ENCODE data around the gene CAPN5.
"Not testable (repeated sequence)": the region's sequence is repeated elsewhere in the genome, so short reads cannot be mapped to it uniquely, and the experiment has no call there.

The CAPN5 gene

GRCh38 chr11:77066229-77067042 lies at the start of gene CAPN5:
CAPN5 (plus strand) TSS chr11:77066971; CDS start chr11:77084887, 17,916 bp downstream.
- no peak for FAIRE-seq

- not testable (repeated sequence) for FAIRE-seq
Observed at GRCh38 chr11:77018396-77018924, 48.3 kb upstream of the CAPN5 start.

GRCh38 chr11:77019976-77020595 lies 46.7 kb upstream of the CAPN5 start:
- no peak for FAIRE-seq

- no peak for FAIRE-seq
Observed at GRCh38 chr11:77020734-77021133, 46.0 kb upstream of the CAPN5 start.

- no peak for FAIRE-seq
Observed at GRCh38 chr11:77024745-77025144, 42.0 kb upstream of the CAPN5 start.

- no peak for FAIRE-seq
Observed at GRCh38 chr11:77026221-77026620, 40.5 kb upstream of the CAPN5 start.

- FAIRE-seq = no peak
Observed at GRCh38 chr11:77026743-77027142, 40.0 kb upstream of the CAPN5 start.

- no peak for FAIRE-seq
Observed at GRCh38 chr11:77027275-77027674, 39.5 kb upstream of the CAPN5 start.

- no peak for FAIRE-seq
Observed at GRCh38 chr11:77029829-77030228, 36.9 kb upstream of the CAPN5 start.

GRCh38 chr11:77030834-77031414 lies 35.8 kb upstream of the CAPN5 start:
- FAIRE-seq = no peak

GRCh38 chr11:77031599-77031998 lies 35.2 kb upstream of the CAPN5 start:
- FAIRE-seq = no peak

- FAIRE-seq = no peak
Observed at GRCh38 chr11:77035039-77035438, 31.7 kb upstream of the CAPN5 start.

- FAIRE-seq = no peak
Observed at GRCh38 chr11:77035580-77035979, 31.2 kb upstream of the CAPN5 start.

GRCh38 chr11:77036398-77036797 lies 30.4 kb upstream of the CAPN5 start:
- no peak for FAIRE-seq

- no peak for FAIRE-seq
Observed at GRCh38 chr11:77037057-77037456, 29.7 kb upstream of the CAPN5 start.

GRCh38 chr11:77038029-77038824 lies 28.5 kb upstream of the CAPN5 start:
- FAIRE-seq = no peak

- no peak for FAIRE-seq
Observed at GRCh38 chr11:77038825-77039326, 27.9 kb upstream of the CAPN5 start.

- no peak for FAIRE-seq
Observed at GRCh38 chr11:77039491-77040400, 27.0 kb upstream of the CAPN5 start.

GRCh38 chr11:77040401-77040777 lies 26.4 kb upstream of the CAPN5 start:
- no peak for FAIRE-seq

GRCh38 chr11:77040889-77041288 lies 25.9 kb upstream of the CAPN5 start:
- no peak for FAIRE-seq

GRCh38 chr11:77042111-77042726 lies 24.6 kb upstream of the CAPN5 start:
- no peak for FAIRE-seq

All from G401.6 (cell line).